ENCODE data around the gene RICTOR.
"Not testable (repeated sequence)": the region's sequence is repeated elsewhere in the genome, so short reads cannot be mapped to it uniquely, and the experiment has no call there.

RICTOR gene

DNA sequence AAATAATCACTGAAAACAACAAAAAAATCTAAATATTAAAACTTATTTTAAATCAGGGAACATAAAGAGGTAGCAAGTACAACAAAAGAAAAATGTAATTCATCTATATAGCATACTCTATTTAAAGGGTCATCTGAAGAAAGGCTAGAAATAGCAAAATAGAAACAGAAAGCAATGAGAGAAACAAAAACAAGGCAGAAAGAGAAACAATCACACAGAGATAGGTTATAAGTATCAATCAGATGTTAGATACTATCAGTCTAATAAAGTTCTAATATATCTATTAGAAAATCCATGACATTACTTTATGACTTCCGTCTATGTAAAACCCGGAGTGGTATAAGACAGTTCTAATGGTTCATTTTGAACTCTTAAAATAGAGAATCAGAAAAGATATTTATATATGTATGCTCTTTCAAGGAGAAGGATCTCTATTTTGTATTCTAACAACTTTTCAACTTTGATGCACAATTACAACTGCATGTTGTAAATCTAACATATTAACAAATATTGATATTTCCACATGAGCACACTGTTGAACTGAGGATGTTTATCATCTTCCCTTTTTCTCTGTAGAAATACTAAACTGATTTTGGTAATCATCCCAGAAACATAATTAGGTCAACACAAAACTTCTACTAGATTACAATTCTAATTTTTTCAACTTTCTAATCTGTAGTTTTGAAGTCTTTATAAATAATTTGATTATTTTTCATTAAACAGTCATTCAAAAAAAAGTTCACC, 15.8 kb downstream of the RICTOR start:
- DNase-seq (ENCODE audit: low read depth) = no peak

DNA sequence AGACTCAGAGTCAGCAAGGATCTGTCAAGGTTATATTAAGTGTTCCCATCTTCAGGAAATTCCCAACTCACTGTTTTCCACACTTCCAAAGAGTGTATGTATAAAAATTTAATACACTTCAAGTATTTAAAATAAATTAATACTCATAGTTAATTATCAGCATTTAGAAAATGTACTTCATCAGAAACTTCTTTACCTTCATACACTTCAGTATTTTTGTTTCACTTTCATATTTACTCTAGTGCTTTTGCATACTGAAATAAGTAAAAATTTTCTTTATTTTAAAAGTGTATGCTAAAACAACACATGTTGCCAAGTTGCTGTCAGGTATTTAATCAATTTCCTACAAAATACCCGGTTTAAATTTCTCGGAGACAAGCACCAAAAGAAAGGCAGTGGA, 16.5 kb downstream of the RICTOR start:
- DNase-seq (ENCODE audit: low read depth) = no peak

DNA sequence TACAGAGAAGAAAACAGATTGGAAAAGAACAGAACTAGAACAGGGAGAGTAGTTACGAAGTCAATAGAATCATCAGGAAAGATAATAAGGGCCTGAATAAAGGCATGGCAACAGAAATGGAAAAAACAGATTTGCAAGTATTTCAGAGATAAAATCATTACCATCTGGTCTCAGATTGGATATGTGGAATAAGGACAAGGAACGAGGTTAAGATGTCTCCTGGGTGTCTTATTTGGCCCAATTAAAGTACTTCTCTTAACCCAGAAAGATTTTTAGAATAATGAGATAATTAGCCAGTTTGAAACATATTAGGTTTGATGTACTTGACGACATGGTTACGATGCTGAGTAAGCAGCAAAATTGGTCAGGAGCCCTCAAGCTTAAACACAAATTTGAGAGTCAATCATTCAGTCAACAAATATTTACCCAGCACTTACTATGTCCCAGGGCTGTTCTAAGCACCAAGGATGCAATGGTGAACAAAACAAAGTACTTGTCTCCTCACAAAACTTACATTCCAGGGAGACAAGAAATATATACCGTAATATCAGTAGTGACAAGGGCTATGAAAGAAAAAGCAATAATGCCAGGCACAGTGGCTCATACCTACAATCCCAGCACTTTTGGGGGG, 18.3 kb downstream of the RICTOR start:
- DNase-seq (ENCODE audit: low read depth) = no peak

DNA sequence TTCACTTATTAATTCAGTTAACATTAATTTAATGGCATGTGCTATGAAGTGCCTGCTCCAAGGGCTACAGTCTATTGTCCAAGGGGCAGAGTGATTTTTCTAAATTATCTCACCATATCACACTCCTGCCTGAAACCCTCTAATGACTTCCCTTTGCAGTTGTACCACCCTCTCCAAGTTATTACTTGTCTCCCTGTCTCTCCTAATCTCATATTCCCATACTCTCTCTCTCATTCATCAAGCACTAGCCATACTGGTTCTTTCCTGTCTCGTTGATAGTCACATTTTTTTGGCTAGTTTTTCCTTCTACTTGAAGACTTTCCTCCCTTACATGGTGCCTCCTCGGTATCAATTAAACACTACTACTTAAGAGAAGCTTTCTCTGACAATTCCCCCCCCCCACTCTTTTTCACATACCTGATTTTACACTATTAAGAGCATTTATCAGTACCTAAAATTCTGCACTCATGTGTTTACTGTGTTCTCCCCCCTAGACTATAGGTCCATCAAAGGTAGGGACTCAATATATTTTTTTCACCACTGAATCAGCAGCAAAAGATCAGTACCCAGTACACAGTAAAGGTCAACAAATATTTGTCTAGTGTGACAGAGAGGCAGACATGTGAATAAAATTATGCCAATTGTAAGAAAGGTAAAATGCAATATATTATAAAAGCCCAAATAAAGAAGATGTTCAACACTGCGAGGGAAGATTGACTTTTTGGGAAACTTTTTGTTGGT, 19.0 kb downstream of the RICTOR start:
- no peak for DNase-seq (ENCODE audit: low read depth)

DNA sequence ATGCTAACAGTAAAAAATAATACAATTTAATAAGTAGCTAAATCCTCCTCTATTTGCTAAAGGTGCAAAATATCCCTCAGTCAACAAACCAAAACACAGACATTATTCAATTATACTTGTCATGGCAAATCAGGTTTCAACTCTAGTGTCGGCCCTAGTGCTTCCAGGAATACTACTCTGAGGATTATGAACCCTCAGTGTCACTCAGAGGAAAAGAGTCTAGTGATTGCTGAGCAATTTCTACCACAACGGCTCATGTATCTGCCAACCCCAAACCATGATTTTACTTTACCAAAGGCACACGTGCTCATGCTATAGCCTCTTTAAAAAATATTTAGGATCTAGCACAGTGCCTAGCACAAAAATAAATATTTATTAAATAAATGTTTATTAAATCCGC, 21.0 kb downstream of the RICTOR start:
- DNase-seq (ENCODE audit: low read depth) = no peak

DNA sequence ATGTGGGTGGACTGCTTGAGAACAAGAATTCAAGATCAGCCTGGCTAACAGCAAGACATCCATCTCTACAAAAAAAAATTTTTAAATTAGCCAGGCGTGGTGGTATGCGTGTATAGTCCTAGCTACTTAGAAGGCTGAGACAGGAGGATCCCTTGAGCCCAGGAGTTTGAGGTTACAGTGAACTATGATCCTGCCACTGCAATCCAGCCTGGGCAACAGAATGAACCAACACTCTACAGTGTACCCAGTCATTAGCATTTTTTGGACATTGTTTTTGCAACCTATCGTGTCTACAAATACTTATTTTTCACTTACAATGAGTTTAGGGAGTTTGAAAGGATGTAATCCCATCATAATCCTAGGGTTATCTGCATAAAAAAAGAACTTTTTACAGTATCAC, 22.1 kb downstream of the RICTOR start:
- DNase-seq (ENCODE audit: low read depth) = no peak

DNA sequence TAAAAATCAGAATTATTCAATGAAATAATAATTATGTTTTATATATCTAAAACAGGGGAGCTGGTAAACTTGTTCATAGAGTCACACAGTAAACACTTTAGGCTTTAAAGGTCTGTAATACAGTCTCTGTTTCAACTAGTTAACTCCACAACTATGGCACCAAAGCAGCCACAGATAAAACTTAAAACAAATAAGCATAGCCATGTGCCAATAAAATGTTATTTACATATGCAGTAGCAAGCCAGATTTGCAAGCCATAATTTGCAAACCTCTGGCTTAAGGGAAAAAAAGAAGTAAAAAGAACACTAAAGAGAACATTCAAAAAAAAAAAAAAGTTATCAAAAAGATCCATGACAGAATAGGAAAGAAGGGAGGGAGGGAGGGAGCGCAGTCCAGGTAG, 24.9 kb downstream of the RICTOR start:
- DNase-seq (ENCODE audit: low read depth) = no peak

DNA sequence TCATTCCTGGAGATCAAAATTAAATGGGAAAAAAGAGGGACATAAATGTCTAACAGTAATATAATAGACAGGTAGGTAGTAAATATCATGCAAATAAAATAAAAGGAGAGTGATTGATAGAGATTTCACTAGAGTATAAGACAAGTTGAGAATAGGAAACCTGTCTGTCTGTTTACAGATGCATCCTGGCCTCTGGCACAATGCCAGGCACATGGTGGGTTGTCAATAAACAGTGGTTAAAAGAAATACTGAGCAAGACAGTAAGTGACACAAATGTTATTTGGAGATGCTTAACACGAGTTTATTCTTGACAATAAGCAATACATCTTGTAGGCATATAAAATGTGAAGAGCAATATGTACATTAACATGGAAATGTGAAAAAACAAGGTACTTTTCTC, 33.3 kb downstream of the RICTOR start:
- no peak for DNase-seq (ENCODE audit: low read depth)

DNA sequence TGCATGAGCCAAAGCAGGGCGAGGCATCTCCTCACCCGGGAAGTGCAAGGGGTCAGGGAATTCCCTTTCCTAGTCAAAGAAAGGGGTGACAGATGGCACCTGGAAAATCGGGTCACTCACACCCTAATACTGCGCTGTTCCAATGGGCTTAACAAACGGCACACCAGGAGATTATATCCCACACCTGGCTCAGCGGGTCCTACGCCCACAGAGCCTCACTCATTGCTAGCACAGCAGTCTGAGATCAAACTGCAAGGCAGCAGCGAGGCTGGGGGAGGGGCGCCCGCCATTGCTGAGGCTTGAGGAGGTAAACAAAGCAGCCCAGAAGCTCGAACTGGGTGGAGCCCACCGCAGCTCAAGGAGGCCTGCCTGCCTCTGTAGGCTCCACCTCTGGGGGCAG, 39.7 kb downstream of the RICTOR start:
- DNase-seq (ENCODE audit: low read depth) = not testable (repeated sequence)

DNA sequence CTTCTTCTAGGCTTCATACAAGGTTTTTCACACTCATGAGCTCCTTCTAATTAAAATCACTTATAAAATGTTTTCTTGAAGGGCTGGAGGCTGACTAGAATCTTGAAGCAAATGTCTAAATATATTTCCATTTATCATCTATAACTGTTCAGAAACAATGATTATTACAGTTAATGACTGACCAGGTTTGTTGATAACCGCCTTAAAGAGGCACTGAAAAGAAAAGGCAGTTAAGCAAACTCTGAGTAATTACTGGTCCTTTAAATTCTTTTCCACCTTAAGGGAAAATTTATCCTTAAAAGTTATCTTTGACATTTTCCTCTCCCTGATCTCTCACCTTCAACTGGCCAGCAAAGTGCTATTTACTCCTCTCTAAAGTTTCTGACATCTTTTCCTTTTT, 43.2 kb downstream of the RICTOR start:
- no peak for DNase-seq (ENCODE audit: low read depth)

DNA sequence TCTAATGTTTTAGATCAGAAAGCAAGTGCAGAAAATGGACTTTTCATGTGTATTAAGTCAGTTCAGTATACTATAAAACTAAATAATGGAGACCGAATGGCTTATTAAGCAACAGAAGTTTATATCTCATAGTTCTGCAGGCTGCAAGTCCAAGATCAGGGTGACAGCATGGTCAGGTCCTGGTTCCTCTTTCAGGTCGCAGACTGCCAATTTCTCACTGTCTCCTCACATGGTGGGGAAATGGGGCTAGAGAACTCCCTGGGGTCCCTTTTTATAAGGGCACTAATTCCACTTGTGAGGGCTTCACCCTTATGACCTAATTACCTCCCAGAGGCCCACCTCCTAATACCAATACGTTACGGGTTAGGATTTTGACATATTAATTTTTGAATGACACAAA, 48.7 kb downstream of the RICTOR start:
- DNase-seq (ENCODE audit: low read depth) = no peak

DNA sequence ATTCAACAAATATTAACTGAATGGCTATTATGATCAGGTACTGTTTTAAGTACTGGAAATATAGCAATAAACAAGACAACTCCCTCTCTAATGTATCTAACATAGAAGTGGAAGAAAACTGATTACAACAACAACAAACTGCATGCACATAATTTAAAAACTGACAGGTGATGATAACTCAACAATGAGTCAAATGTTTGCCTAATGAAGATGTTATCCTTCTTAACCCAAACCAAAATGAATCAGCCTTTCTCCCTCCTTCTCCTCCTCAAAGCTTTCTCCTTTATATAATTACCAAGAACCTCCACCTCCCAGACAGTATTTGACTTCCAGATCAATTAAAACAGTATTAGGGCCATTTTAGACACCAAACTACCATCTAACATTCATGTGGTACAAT, 49.3 kb downstream of the RICTOR start:
- no peak for DNase-seq (ENCODE audit: low read depth)

DNA sequence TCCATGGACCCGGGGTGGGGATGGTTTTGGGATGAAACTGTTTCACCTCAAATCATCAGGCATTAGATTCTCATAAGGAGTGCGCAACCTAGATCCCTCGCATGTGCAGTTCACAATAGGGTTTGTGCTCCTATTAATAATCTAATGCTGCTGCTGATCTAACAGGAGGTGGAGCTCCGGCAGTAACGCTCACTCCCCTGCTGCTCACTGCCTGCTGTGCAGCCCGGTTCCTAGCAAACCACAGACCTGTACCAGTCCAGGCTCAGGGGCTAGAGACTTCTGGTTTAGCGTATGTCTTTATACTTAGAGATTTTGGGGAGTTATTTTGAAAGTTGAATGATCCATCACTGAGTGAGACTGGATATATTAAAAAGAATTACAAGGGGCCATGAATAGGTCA, 50.2 kb downstream of the RICTOR start:
- DNase-seq (ENCODE audit: low read depth) = no peak

DNA sequence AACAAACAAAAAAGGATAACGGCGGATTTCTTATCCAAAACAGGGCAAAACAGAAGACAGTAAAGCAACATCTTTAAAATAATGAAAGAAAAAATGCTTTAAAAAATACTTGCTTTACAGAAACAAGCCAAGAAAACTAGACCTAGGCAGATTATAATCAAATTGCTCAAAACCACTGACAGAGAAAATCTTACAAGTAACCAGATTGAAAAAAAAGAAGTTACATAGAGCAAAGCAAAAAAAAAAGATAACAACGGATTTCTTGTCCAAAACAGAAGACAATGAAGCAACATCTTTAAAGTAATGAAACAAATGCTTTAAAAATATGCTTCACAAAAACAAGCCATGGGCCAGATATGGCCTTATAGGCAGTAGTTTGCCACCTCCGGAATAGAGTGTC, 51.1 kb downstream of the RICTOR start:
- DNase-seq (ENCODE audit: low read depth) = no peak

DNA sequence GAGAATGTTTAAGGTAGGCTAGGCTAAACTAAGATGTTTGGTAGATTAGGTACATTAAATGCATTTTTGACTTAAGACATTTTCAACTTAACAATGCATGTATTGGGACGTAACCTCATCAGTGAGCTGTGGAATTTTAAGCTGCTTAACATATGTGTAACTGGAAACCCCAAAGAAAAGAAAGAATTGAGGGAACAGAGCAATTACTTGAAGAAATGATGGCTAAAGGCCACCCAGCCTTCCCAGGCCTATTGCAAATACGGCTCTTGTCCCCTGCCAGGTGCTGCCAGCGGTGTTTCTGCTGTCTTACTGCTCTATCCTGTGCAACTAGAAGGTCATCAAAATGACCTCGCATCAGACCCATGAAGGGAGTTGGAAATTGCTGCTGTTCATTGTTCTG, 52.0 kb downstream of the RICTOR start:
- DNase-seq (ENCODE audit: low read depth) = no peak

DNA sequence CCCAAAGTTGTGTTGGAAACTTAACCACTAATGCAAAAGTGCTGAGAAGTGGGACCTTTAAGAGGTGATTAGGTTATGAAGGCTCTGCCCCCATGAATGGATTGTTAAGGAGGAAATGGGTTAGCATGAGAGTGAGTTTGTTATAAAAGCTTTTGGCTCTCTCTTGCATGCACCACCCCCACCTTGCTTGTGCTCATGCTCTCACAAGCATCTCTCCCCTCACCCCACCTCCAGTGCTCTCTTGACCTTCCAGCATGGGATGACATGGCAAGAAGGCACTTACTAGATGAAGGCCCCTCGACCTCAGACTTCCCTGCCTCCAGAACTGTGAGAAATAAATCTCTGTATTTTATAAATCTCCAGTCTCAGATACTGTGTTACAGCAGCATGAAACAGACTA, 52.8 kb downstream of the RICTOR start:
- DNase-seq (ENCODE audit: low read depth) = no peak

DNA sequence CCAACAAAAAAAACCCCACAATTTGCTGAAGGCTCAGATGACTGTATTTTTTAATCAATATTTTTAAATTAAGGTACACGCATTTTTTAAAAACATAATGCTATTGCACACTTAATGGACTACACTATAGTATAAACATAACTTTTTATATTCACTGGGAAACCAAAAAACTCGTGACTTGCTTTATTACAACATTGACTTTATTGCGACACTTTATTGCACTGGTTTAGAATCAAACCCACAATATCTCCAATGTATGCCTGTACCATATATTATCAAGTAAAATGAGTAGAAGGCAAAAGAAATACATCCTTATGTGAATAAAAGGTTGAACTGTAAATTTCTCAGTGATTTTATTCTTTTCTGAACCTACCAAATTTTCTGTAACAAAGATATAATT, 53.7 kb downstream of the RICTOR start:
- DNase-seq (ENCODE audit: low read depth) = no peak

DNA sequence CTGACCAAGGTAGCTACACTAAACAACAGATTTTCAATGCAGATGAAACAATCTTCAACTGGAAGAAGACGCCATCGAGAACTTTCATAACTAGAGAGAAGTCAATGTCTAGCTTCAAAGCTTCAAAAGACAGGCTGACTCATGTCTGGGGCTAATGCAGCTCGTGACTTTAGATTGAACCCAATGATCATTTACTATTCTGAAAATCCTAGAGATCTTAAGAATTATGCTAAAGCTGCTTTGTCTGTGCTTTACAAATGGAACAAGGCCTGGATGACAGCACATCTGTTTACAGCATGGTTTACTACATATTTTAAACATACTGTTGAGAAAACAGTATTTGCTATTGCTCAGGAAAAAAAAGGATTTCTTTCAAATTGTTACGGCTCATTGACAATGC, 54.9 kb downstream of the RICTOR start:
- no peak for DNase-seq (ENCODE audit: low read depth)

DNA sequence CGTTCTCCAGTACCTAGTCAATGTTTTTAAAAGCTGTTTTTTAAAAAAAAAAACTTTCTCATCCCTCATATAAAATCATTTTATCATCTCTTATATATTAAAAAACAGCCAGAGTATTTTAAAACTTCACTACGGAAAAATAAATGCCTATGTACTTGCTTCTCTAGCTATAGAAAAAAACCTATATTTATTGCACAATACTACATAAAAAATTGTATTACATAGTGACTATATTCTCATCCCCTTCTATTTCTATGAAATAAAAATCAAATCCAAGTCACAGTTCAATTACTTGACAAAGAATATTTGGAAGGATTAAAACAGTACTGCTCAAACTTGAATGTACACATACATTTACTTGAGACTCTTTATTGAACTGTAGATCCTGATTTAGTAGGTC, 56.7 kb downstream of the RICTOR start:
- no peak for DNase-seq (ENCODE audit: low read depth)

DNA sequence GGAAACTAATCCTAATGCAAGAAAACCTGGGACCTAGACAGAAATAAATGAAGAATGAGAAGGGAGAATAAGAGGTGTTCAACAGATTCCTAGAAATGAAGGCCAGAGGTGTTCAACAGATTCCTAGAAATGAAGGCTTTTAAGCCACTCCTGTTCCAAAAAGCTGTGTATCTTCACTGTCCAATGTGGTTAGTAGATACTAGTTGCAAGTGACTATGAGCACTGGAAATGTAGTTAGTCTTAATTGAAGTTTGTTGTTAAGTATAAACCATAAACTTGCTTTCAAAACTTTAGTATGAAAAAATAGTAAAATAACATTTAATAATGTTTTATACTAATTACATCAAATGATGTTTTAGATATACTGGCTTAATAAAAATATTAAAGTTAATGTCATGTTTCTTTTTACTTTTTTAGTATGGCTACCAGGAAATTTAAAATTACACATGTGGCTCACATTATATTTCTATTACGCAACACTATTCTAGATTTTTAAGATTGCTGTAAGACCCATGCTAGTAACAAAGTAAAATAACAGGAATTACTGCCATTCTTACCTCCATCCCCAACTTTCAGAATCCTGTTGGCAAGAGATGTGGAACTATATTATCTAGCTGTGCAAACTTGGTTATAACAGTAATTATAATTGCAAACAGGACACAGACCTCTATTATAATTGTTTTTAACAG, 57.5 kb downstream of the RICTOR start:
- no peak for DNase-seq (ENCODE audit: low read depth)

DNA sequence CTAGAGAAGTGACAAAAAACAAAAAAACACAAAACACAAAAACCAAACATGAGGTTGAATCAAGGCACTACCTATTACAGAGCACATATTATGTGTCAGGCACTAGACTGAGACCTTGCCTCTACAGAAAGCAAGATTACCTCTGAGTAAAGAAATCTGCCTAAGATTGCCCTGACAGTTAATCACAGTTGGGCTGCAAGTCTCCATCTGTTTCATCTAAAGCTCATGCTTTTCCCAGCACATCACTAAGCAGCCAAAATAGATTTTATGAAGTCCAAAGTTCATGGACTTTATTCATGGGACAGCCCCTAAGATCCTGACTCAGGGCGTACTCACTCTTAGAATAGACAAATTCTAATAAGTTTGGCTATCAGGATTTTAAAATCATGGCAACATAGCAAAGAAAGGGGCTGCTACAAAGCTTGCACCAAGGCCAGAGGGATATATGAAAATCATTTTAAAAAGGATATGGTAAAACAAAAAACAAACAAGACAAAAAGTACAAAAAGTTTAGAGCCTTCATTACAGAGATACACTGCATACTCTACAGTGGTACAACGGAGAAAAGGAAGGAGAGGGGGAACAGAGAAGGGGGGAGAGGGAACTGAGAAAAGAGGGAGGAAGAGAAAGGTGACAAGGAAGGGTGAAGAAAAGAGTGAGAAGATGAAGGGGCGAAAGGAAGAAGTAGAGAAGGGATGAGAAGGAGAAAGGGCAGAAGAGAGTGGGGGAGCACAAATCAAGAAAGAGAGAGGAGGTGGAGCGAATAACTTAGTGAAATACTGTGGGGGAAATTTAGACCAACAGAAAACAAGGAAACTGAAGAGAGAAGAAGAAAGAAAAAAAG, 58.2 kb downstream of the RICTOR start:
- DNase-seq (ENCODE audit: low read depth) = no peak

DNA sequence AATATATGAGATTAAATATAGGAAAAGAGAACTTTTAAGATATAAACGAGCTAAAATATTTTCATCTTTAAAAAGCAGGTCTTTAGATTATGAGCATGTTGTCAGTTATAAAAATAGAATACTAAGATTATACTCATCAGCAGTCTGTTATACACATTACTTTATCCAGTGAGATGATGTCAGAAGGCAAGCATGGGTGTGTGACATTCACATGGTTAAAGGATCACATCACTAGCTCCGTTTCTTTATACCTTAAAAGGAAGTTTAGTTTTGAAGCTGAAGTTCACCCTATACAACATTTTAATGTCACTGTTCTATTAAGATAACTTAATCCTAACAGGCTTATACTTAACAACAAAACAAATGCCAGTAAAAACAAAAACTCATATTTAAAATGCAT, 59.6 kb downstream of the RICTOR start:
- DNase-seq (ENCODE audit: low read depth) = no peak

Measured in activated T-helper 9 cell treated with anti-CD3 and anti-CD28 coated beads, Interleukin-2, amount 50 U/mL, for 16 hours (primary cell).